Breast epithelium (tissue), 3 donors: ENCODE measurements around the gene ALK.

Experiments used
- POLR2A ChIP-seq: fragments of 450-650 bp; IDR thresholded peaks from one replicate; pipeline ENCODE4 v1.6.1; 2016; ENCODE audit warnings: antibody characterized with exemption, mild to moderate bottlenecking, moderate library complexity
- TF ChIP-seq, protein P1 (sequence below), 3 donors: fragments of 450-650 bp; IDR thresholded peaks; one replicate each; pipeline ENCODE4 v1.5.1; 2016 to 2017; ENCODE audit warnings: antibody characterized with exemption in 3 of 3, mild to moderate bottlenecking in 3 of 3, moderate library complexity in 3 of 3

DNA sequence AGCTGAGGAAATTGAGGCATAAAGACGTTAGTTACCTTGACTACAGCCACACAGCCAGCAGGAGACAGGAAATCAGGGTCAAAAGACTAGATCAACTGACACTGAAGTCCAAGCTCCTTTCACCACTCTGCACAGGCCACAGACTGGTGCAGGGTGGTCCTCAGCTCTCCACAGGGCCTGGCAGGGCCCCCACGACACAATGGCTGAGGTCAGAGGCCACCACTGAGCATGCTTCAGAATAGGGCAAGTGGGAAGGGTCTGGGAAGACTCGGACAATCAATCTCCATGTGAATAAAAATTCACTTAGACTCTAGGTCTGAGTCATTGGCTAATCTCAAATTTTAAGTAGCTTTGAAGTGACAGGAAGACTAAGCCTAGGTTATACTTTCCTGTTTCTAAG is 201.7 kb downstream of the ALK start:
- no peak for TF ChIP-seq POLR2A
- TF ChIP-seq, protein P1, sequence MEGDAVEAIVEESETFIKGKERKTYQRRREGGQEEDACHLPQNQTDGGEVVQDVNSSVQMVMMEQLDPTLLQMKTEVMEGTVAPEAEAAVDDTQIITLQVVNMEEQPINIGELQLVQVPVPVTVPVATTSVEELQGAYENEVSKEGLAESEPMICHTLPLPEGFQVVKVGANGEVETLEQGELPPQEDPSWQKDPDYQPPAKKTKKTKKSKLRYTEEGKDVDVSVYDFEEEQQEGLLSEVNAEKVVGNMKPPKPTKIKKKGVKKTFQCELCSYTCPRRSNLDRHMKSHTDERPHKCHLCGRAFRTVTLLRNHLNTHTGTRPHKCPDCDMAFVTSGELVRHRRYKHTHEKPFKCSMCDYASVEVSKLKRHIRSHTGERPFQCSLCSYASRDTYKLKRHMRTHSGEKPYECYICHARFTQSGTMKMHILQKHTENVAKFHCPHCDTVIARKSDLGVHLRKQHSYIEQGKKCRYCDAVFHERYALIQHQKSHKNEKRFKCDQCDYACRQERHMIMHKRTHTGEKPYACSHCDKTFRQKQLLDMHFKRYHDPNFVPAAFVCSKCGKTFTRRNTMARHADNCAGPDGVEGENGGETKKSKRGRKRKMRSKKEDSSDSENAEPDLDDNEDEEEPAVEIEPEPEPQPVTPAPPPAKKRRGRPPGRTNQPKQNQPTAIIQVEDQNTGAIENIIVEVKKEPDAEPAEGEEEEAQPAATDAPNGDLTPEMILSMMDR (IDR thresholded peaks at IDR 0.05), result no peak
